ENCODE measurements around the gene PTPRR. TPM values are rescaled to one million over a fixed set of nuclear protein-coding genes. Genes with fewer than 3 reads are reported as not detected.

The PTPRR gene
- total and polyA plus RNA-seq, 4 donors = 0.17 to 1.5 (median 0.61) TPM

- ATAC-seq (ENCODE audit: insufficient read depth, low FRiP score) (peak; percentile 47), DNase-seq (peak in 2 of 3 donors; percentile 17 to 61)
- Histone ChIP-seq H3K27ac (ENCODE audit: low read depth in 1 of 2, low read length in 1 of 2) (no peak overlapping the region), H3K4me1 (ENCODE audit: control insufficient read depth in 5 of 5, insufficient read depth in 5 of 5, low read length in 5 of 5) (peaks cover 0 to 4% (median 0%) of the 10 kb centered on the region in 5 donors), H3K4me3 (no peak overlapping the region), H3K36me3 (ENCODE audit: control insufficient read depth in 4 of 4, insufficient read depth in 4 of 4, low read length in 4 of 4) (no peaks in the 10 kb centered on the region), H3K9me3 (ENCODE audit: control insufficient read depth in 4 of 4, insufficient read depth in 3 of 4, low read length in 3 of 4) (no peaks in the 10 kb centered on the region), H3K9ac (ENCODE audit: insufficient read depth in 1 of 2, low read length in 2 of 2) (no peak overlapping the region), H3K27me3 (ENCODE audit: control insufficient read depth in 3 of 3, insufficient read depth in 3 of 3, low read length in 2 of 3) (no peaks in the 10 kb centered on the region)
- WGBS, 2 donors = 54 to 71% methylated on average over 4 of the region's 4 CpGs
- TF ChIP-seq CTCF (IDR thresholded peaks at IDR 0.05; ENCODE audit: control extremely low read depth, extremely low read depth) = no peak
Observed at GRCh38 chr12:70964867-70965510, 44.5 kb upstream of the PTPRR start.

GRCh38 chr12:70963081-70963660, 42.6 kb upstream of the PTPRR start:
- H3K9me3 ChIP-seq (ENCODE audit: control insufficient read depth in 4 of 4, insufficient read depth in 3 of 4, low read length in 3 of 4) = peaks cover 0 to 3% (median 0%) of the 10 kb centered on the region in 4 donors
- H3K4me3 ChIP-seq = no peak overlapping the region
- no peaks in the 10 kb centered on the region for H3K36me3 ChIP-seq (ENCODE audit: control insufficient read depth in 4 of 4, insufficient read depth in 4 of 4, low read length in 4 of 4)
- no peaks in the 10 kb centered on the region for H3K27me3 ChIP-seq (ENCODE audit: control insufficient read depth in 3 of 3, insufficient read depth in 3 of 3, low read length in 2 of 3)
- ATAC-seq (ENCODE audit: insufficient read depth, low FRiP score) (no peak), DNase-seq (no peak)
- no peak overlapping the region for H3K9ac ChIP-seq (ENCODE audit: insufficient read depth in 1 of 2, low read length in 2 of 2)
- WGBS, 2 donors = 79 to 84% methylated on average over 3 of the region's 3 CpGs
- no peak for TF ChIP-seq CTCF (IDR thresholded peaks at IDR 0.05; ENCODE audit: control extremely low read depth, extremely low read depth)
- H3K4me1 ChIP-seq (ENCODE audit: control insufficient read depth in 5 of 5, insufficient read depth in 5 of 5, low read length in 5 of 5) = peaks cover 0 to 4% (median 0%) of the 10 kb centered on the region in 5 donors
- no peak overlapping the region for H3K27ac ChIP-seq (ENCODE audit: low read depth in 1 of 2, low read length in 1 of 2)

GRCh38 chr12:70962226-70962794, 41.8 kb upstream of the PTPRR start:
- H3K4me1 ChIP-seq (ENCODE audit: control insufficient read depth in 5 of 5, insufficient read depth in 5 of 5, low read length in 5 of 5) = peaks cover 0 to 4% (median 0%) of the 10 kb centered on the region in 5 donors
- WGBS, 2 donors = 45 to 71% methylated on average over 2 of the region's 2 CpGs
- no peaks in the 10 kb centered on the region for H3K27me3 ChIP-seq (ENCODE audit: control insufficient read depth in 3 of 3, insufficient read depth in 3 of 3, low read length in 2 of 3)
- H3K4me3 ChIP-seq = no peak overlapping the region
- no peak for ATAC-seq (ENCODE audit: insufficient read depth, low FRiP score)
- H3K27ac ChIP-seq (ENCODE audit: low read depth in 1 of 2, low read length in 1 of 2) = no peak overlapping the region
- no peak for DNase-seq
- no peak overlapping the region for H3K9ac ChIP-seq (ENCODE audit: insufficient read depth in 1 of 2, low read length in 2 of 2)
- TF ChIP-seq CTCF (IDR thresholded peaks at IDR 0.05; ENCODE audit: control extremely low read depth, extremely low read depth) = no peak
- peaks cover 0 to 3% (median 0%) of the 10 kb centered on the region in 4 donors for H3K9me3 ChIP-seq (ENCODE audit: control insufficient read depth in 4 of 4, insufficient read depth in 3 of 4, low read length in 3 of 4)
- H3K36me3 ChIP-seq (ENCODE audit: control insufficient read depth in 4 of 4, insufficient read depth in 4 of 4, low read length in 4 of 4) = no peaks in the 10 kb centered on the region

Data from lung (tissue), 12 donors.